Neuronal stem cell (in vitro differentiated cells): ENCODE data around the gene FAM47C.
"Not testable (repeated sequence)": the region's sequence is repeated elsewhere in the genome, so short reads cannot be mapped to it uniquely, and the experiment has no call there.

Experiments
- DNase-seq: peaks from one replicate; pipeline ENCODE4 v3.0.0-alpha.2; 2013; ENCODE audit warnings: low spot score
- H2AFZ ChIP-seq: one replicate; pipeline ENCODE4 v1.6.1; 2013; ENCODE audit warnings: mild to moderate bottlenecking, low read length, inconsistent platforms
- H2AK5ac ChIP-seq: 2 replicates; pipeline ENCODE4 v1.6.1; 2013; ENCODE audit warnings: low read depth, mild to moderate bottlenecking, inconsistent platforms, low read length, moderate library complexity, mixed read lengths
- H2BK120ac ChIP-seq: 2 replicates; pipeline ENCODE4 v1.6.1; 2013; ENCODE audit warnings: low read depth, mild to moderate bottlenecking, inconsistent platforms, low read length, moderate library complexity, mixed read lengths
- H2BK12ac ChIP-seq: one replicate; pipeline ENCODE4 v1.6.1; 2013; ENCODE audit warnings: low read length, inconsistent platforms
- H2BK15ac ChIP-seq: 2 replicates; pipeline ENCODE4 v1.6.1; 2013; ENCODE audit warnings: mild to moderate bottlenecking, low read length, inconsistent platforms, mixed read lengths
- H2BK5ac ChIP-seq: one replicate; pipeline ENCODE4 v1.6.1; 2013; ENCODE audit warnings: inconsistent platforms, mild to moderate bottlenecking, low read length, moderate library complexity
- H3K14ac ChIP-seq: one replicate; pipeline ENCODE4 v1.6.1; 2013; ENCODE audit warnings: low read length, inconsistent platforms
- H3K18ac ChIP-seq: 2 replicates; pipeline ENCODE4 v1.6.1; 2013; ENCODE audit warnings: low read length, inconsistent platforms
- H3K23ac ChIP-seq: 2 replicates; pipeline ENCODE4 v1.6.1; 2013; ENCODE audit warnings: low read depth, mild to moderate bottlenecking, mixed read lengths, low read length, inconsistent platforms; ENCODE audit not compliant: poor library complexity
- H3K27ac ChIP-seq: replicated peaks from 3 replicates; pipeline ENCODE4 v1.5.1; 2013; ENCODE audit warnings: low read length, inconsistent platforms
- H3K27me3 ChIP-seq, 3 experiments: 2 replicates each; pipeline ENCODE4 v1.6.1; 2013; ENCODE audit warnings: low read length in 3 of 3, mild to moderate bottlenecking in 2 of 3, inconsistent platforms in 1 of 3, low read depth in 1 of 3, mixed read lengths in 1 of 3, moderate library complexity in 1 of 3; ENCODE audit not compliant: control insufficient read depth in 3 of 3, insufficient read depth in 3 of 3
- H3K36me3 ChIP-seq, 2 donors: replicated peaks in 1 of 2; 2 replicates each; pipeline ENCODE4 v1.6.1; 2013; ENCODE audit warnings: low read length in 2 of 2; ENCODE audit not compliant: control insufficient read depth in 2 of 2, insufficient read depth in 2 of 2
- H3K4ac ChIP-seq: 2 replicates; pipeline ENCODE4 v1.6.1; 2013; ENCODE audit warnings: inconsistent platforms, mild to moderate bottlenecking, low read length, moderate library complexity
- H3K4me1 ChIP-seq, 2 donors: 1 replicate in 1 of 2; 2 replicates in 1 of 2; pipeline ENCODE4 v1.6.1; 2013; ENCODE audit warnings: low read length in 2 of 2, low read depth in 1 of 2; ENCODE audit not compliant: control insufficient read depth in 2 of 2, insufficient read depth in 1 of 2
- H3K4me2 ChIP-seq: one replicate; pipeline ENCODE4 v1.6.1; 2013; ENCODE audit warnings: mild to moderate bottlenecking, low read length, inconsistent platforms; ENCODE audit not compliant: insufficient read depth, poor library complexity, severe bottlenecking
- H3K4me3 ChIP-seq, 2 donors: 2 replicates each; pipeline ENCODE4 v1.5.1; 2013; ENCODE audit warnings: low read length in 2 of 2, mild to moderate bottlenecking in 2 of 2, inconsistent platforms in 1 of 2, moderate library complexity in 1 of 2
- H3K79me1 ChIP-seq: one replicate; pipeline ENCODE4 v1.6.1; 2013; ENCODE audit warnings: low read depth, mild to moderate bottlenecking, inconsistent platforms, low read length, moderate library complexity
- H3K9ac ChIP-seq: one replicate; pipeline ENCODE4 v1.6.1; 2013; ENCODE audit warnings: mild to moderate bottlenecking, low read depth, low read length, inconsistent platforms; ENCODE audit not compliant: poor library complexity
- H3K9me3 ChIP-seq, 2 donors: replicated peaks in 1 of 2; 2 replicates each; pipeline versions ENCODE3 to v1.6.1; 2013; ENCODE audit warnings: low read length in 2 of 2, mild to moderate bottlenecking in 2 of 2, inconsistent platforms in 1 of 2, low read depth in 1 of 2, mixed read lengths in 1 of 2, moderate library complexity in 1 of 2; ENCODE audit not compliant: control insufficient read depth in 2 of 2, insufficient read depth in 1 of 2
- H4K8ac ChIP-seq: one replicate; pipeline ENCODE4 v1.6.1; 2013; ENCODE audit warnings: low read depth, mild to moderate bottlenecking, inconsistent platforms, low read length, moderate library complexity
- H4K91ac ChIP-seq: one replicate; pipeline ENCODE4 v1.6.1; 2013; ENCODE audit warnings: low read length, low read depth, mild to moderate bottlenecking, inconsistent platforms; ENCODE audit not compliant: poor library complexity
- WGBS, 2 donors: extraction: QIAGEN DNeasy Blood & Tissue Kit; methylation state at CpG; one replicate each; pipeline ENCODE4 v1.1.7; 2013; ENCODE audit warnings: missing lambda C conversion rate in 2 of 2, mixed read lengths in 1 of 2; ENCODE audit not compliant: insufficient read length in 2 of 2, insufficient replicate concordance in 1 of 2; ENCODE audit errors: extremely low coverage in 2 of 2; 5-methylcytosine and 5-hydroxymethylcytosine counted together

Gene FAM47C

DNA sequence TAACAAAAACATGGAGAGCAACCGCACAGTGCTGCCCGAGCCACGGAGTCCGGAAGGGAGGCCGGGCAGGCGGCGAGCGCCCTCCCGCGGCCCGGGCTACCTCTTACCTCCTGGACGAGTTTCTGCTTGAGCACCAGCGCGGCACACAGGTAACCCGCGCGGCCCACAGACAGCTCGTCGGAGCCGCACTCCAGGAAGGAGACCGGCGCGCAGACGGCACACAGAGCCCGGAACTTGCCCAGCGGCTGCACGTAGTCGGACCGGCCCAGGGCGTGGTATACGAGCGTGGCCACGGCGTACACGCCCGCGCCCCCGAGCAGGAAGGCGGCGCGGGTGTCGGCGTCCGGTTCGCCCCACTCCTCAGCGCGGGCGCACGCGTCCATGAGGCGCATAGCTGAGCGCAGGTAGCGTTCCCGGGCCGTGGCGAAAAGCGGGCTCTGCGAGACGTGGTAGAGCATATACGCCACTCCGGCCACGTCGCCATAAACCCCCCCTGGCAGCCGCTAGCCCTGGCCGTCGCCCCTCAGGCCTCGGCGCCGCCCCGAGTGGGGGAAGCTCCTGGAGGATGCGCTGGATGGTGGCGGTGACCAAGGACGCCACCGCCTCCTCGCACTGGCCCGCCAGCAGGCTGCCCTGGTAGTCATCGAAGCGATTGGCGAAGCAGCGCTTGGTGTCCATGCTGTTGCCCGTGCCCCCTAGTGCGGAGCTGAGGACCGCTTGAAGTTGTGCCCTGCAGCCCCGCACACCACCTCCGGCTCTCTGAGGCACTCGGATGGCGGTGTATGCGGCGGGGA lies 22.6 kb upstream of the FAM47C start:
- H3K9me3 ChIP-seq, H2BK5ac ChIP-seq, H3K23ac ChIP-seq, H4K8ac ChIP-seq, DNase-seq, H4K91ac ChIP-seq, H3K14ac ChIP-seq, H3K27me3 ChIP-seq, H3K36me3 ChIP-seq, H2BK12ac ChIP-seq, H3K18ac ChIP-seq, H3K4me1 ChIP-seq, H3K9ac ChIP-seq, H2AK5ac ChIP-seq, H2BK120ac ChIP-seq, H3K79me1 ChIP-seq, H3K27ac ChIP-seq, H3K4ac ChIP-seq, H2BK15ac ChIP-seq: not testable (repeated sequence)
- Histone ChIP-seq H2AFZ (peak overlapping the region; percentile 17), H3K4me2 (peak overlapping the region; percentile 54), H3K4me3 (peak overlapping the region in 1 of 2 donors; percentile 76)
- no CpG with 5 or more reads among the region's 89 CpGs for WGBS, 2 donors

- Histone ChIP-seq H2AFZ (no peak overlapping the region), H3K27me3 (peaks cover 0 to 8% (median 5%) of the 10 kb centered on the region in 3 experiments), H3K79me1 (no peaks in the 10 kb centered on the region), H3K23ac (no peak overlapping the region), H2AK5ac (no peak overlapping the region), H3K4me2 (peak overlapping the region; percentile 57), H3K14ac (no peak overlapping the region), H3K18ac (no peak overlapping the region), H3K4me1 (no peaks in the 10 kb centered on the region), H3K9ac (no peak overlapping the region), H2BK12ac (no peak overlapping the region), H3K36me3 (no peaks in the 10 kb centered on the region), H3K4ac (no peak overlapping the region), H2BK5ac (no peak overlapping the region), H4K8ac (no peak overlapping the region), H3K27ac (no peak overlapping the region), H2BK15ac (no peak overlapping the region), H3K9me3 (no peaks in the 10 kb centered on the region), H4K91ac (no peak overlapping the region), H2BK120ac (no peak overlapping the region), H3K4me3 (peak overlapping the region in 1 of 2 donors; percentile 76)
- WGBS, 2 donors, result no CpG with 5 or more reads among the region's 34 CpGs
- no peak for DNase-seq
These were observed 21.9 kb upstream of the FAM47C start for GRCh38 chrX:36986231-36986630.

- not testable (repeated sequence) for H2BK15ac ChIP-seq, DNase-seq, H3K79me1 ChIP-seq, H3K4me2 ChIP-seq, H3K18ac ChIP-seq, H3K9ac ChIP-seq, H3K4me1 ChIP-seq, H2AFZ ChIP-seq, H4K8ac ChIP-seq, H2BK5ac ChIP-seq, H2AK5ac ChIP-seq, H2BK12ac ChIP-seq, H3K4me3 ChIP-seq, H3K14ac ChIP-seq, H3K27ac ChIP-seq, H3K36me3 ChIP-seq, H4K91ac ChIP-seq, H2BK120ac ChIP-seq, H3K4ac ChIP-seq, H3K23ac ChIP-seq, H3K27me3 ChIP-seq, H3K9me3 ChIP-seq
- WGBS, 2 donors, result no CpG with 5 or more reads among the region's 1 CpG
These were observed 21.0 kb upstream of the FAM47C start for GRCh38 chrX:36987212-36987611.

DNA sequence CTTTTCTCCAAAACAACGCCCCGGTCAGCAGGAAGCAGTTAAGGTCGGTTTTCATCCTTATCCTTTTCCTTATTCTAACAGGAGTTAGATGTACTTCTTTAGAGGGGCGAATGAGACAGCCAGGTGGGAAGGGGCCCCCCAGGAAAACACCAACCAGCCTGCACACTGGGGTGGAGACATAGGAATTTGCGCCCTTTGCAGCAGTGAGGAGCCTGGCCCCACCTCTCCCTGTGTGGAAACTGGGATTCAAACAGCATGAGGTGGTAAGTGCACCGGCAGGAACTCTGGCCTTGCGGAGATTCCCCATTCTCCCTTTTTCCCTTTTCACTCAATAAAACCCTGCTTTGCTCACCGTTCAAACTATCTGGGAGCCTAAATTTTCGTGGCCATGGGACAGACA lies 8.0 kb upstream of the FAM47C start:
- DNase-seq, result no peak
- Histone ChIP-seq H3K9me3 (no peaks in the 10 kb centered on the region), H3K14ac (no peak overlapping the region), H3K4me1 (no peaks in the 10 kb centered on the region), H3K18ac (no peak overlapping the region), H3K9ac (no peak overlapping the region), H3K27me3 (no peaks in the 10 kb centered on the region), H2BK120ac (no peak overlapping the region), H3K4ac (no peak overlapping the region), H4K8ac (no peak overlapping the region), H3K4me3 (no peak overlapping the region), H2BK15ac (no peak overlapping the region), H2AK5ac (no peak overlapping the region), H3K4me2 (no peak overlapping the region), H3K79me1 (no peaks in the 10 kb centered on the region), H2BK5ac (no peak overlapping the region), H3K23ac (no peak overlapping the region), H2AFZ (no peak overlapping the region), H4K91ac (no peak overlapping the region), H3K27ac (no peak overlapping the region), H3K36me3 (no peaks in the 10 kb centered on the region), H2BK12ac (no peak overlapping the region)
- no CpG with 5 or more reads among the region's 9 CpGs for WGBS, 2 donors
